DND-41 (cell line): ENCODE measurements around the gene SPEF2.

ENCODE experiments used
- EZH2 ChIP-seq: IDR thresholded peaks from 3 replicates; pipeline ENCODE4 v1.6.1; 2012; ENCODE audit warnings: borderline replicate concordance, low read depth, mild to moderate bottlenecking, moderate library complexity, low read length, inconsistent platforms; ENCODE audit not compliant: severe bottlenecking
- TF ChIP-seq, protein P1 (sequence below): IDR thresholded peaks from 2 replicates; pipeline ENCODE4 v1.5.1; 2012; ENCODE audit warnings: borderline replicate concordance, low read length, moderate library complexity, mild to moderate bottlenecking; ENCODE audit not compliant: poor library complexity, severe bottlenecking; ENCODE audit errors: extremely low read depth

DNA sequence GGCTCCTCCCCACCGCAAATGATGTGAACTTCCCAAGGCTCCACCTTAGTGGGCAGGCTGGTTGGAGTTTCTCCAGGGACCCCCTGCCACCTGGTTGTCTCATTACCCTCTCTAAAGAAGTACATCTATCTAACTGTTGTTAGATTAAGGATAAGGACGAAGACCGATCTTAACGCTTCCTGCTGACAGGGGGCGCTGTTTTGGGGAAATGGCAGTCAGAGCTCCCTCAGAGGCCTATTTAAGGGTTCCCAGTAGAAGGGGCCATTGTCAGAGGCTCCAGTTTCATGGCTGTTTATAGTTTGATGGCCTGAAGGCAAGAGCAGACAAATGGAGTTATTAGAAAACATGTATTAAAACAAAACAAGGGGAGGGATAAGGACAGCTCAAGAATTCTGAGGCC is 100.1 kb downstream of the SPEF2 start:
- TF ChIP-seq, protein P1, sequence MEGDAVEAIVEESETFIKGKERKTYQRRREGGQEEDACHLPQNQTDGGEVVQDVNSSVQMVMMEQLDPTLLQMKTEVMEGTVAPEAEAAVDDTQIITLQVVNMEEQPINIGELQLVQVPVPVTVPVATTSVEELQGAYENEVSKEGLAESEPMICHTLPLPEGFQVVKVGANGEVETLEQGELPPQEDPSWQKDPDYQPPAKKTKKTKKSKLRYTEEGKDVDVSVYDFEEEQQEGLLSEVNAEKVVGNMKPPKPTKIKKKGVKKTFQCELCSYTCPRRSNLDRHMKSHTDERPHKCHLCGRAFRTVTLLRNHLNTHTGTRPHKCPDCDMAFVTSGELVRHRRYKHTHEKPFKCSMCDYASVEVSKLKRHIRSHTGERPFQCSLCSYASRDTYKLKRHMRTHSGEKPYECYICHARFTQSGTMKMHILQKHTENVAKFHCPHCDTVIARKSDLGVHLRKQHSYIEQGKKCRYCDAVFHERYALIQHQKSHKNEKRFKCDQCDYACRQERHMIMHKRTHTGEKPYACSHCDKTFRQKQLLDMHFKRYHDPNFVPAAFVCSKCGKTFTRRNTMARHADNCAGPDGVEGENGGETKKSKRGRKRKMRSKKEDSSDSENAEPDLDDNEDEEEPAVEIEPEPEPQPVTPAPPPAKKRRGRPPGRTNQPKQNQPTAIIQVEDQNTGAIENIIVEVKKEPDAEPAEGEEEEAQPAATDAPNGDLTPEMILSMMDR: no peak
- TF ChIP-seq EZH2: no peak
